CD4-positive, alpha-beta T cell treated with Interleukin-12 subunit alpha and Interleukin-12 subunit beta, for 1 hour (primary cell): ENCODE data around the gene VENTX.

Experiments used
- DNase-seq: peaks from one replicate; pipeline ENCODE4 v3.0.0-alpha.2; 2020

VENTX gene, protein sequence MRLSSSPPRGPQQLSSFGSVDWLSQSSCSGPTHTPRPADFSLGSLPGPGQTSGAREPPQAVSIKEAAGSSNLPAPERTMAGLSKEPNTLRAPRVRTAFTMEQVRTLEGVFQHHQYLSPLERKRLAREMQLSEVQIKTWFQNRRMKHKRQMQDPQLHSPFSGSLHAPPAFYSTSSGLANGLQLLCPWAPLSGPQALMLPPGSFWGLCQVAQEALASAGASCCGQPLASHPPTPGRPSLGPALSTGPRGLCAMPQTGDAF

DNA sequence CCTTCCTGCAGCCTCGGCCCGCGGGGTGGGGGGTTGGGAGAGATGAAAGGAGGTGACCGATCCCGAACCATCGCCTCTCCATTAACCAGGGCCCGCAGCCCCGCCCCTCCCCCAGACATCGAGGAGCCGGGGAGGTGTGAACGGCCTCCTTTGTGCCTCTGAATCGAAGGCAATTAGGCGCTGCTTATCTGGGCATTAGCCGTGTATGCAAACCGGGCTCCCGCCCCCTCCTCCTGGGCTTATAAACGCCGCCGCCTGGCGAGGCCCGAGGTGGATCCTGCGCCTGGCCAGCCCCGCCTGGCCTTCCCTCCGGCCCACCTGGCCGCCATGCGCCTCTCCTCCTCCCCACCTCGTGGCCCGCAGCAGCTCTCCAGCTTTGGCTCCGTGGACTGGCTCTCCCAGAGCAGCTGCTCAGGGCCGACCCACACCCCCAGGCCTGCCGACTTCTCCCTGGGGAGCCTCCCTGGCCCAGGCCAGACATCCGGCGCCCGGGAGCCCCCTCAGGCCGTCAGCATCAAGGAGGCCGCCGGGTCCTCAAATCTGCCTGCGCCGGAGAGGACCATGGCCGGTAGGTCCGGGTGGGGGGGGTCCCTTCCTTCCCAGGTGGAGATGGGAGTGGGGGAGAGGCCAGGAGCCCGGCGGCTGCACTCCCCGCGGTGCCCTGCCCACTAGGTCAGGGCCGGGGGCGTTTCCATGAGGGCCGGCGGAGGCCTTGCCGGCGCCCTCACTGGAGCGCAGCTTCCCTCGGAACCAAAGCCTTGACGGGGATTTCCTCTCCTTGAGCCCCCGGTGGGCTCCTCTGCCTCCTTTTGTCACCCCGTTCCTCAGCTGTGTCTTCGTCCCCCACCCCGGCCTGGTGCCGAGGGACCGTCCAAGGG lies at the start of gene VENTX:
TSS of gene VENTX (plus strand) at position 268 of the 878 bp plus-strand sequence. CDS start at position 328, 60 bp downstream.
- DNase-seq, result no peak

DNA sequence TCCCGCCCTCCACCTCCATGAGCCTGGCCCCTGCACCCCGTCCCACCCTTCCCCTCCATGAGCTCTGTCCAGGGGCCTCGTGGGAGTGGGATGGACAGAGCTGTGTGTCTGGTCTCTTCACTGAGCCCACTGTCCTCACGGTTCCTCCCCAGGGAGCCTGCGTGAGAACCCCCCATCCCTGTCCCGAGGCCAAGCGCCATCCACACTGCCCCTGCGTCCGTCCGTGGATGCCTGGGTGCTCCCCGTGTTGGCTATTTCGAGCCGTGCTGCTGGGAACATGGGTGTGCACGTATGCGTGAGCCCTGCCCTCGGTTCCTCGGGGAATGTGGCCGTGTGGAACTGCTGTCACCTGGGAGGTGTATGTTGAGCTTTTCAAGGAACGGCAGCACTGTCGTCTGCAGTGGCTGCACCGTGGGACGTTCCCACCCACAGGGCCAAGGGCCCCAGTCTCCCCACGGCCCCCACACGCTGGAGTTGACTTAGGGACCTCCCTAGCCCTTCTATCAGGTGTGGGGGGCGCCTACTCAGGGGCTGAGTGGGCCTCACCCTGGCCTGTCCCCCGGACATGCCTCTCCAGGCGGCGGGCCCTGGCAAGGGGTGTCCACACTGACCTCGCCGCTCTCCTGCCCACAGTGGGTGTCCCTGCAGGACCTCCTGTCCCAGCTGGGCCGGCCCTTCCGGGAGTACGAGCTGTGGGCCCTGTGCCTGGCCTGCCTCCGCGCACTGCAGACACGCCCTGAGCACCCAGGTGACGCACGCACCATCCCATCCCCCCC lies 49.6 kb upstream of the VENTX start:
- DNase-seq, result no peak

- no peak for DNase-seq
Observed at GRCh38 chr10:133189256-133189655, 48.4 kb upstream of the VENTX start.

GRCh38 chr10:133189726-133190125 lies 47.9 kb upstream of the VENTX start:
- no peak for DNase-seq

DNA sequence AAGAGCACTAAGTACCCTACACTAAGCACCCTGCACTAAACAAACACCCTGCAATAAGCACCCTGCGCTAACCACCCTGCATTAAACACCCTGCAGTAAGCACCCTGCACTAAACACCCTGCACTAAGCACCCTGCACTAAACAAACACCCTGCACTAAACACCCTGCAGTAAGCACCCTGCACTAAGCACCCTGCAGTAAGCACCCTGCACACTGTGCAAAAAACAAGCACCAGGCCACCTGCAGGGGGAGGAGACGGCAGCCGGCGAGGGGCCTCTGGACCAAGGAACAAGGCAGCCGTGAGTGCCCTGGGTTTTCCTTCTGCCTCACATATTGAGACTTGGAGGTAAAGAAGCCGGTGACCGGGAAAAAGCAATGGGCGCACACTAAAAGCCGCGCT lies 47.4 kb upstream of the VENTX start:
- DNase-seq, result no peak

DNA sequence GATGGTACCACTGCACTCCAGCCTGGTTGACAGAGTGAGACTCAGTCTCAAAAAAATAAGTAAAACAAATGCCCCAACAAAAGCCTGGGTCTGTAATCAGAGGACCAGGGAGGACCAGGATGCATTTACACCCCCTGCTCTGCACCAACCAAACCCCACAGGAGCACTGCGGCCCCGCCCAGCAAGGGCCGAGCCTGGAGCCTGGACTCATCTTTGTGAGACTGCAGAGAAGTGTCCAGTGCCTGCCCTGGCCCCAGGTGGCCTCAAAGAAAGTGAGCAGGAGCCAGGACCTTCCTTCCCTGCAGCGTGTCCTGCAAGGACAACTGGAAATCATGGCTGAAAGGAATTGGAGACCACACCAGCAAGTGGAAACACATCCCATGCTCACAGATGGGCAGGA lies 46.0 kb upstream of the VENTX start:
- no peak for DNase-seq

- DNase-seq, result no peak
Observed at GRCh38 chr10:133194151-133194550, 43.5 kb upstream of the VENTX start.

DNA sequence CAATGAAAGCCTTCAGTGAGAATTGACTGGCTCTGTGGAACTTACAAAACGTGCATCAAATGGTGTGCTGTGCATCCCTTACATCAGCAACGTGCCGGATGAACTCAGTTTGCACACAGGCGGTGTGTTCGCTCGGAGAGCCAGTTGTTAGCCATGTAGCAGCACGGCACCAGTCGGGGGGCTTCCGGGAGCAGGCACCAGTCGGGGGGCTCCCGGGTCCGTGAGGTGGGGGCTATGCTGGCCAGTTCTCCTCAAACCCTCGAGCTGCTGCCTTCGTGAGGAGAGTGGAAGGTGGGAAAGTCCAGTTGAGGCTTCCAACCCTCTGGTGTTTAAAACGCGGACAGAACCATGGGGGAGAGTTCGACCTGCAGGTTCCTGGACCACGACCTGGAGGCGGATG lies 42.6 kb upstream of the VENTX start:
- no peak for DNase-seq

GRCh38 chr10:133195611-133196010 lies 42.0 kb upstream of the VENTX start:
- DNase-seq, result no peak

DNA sequence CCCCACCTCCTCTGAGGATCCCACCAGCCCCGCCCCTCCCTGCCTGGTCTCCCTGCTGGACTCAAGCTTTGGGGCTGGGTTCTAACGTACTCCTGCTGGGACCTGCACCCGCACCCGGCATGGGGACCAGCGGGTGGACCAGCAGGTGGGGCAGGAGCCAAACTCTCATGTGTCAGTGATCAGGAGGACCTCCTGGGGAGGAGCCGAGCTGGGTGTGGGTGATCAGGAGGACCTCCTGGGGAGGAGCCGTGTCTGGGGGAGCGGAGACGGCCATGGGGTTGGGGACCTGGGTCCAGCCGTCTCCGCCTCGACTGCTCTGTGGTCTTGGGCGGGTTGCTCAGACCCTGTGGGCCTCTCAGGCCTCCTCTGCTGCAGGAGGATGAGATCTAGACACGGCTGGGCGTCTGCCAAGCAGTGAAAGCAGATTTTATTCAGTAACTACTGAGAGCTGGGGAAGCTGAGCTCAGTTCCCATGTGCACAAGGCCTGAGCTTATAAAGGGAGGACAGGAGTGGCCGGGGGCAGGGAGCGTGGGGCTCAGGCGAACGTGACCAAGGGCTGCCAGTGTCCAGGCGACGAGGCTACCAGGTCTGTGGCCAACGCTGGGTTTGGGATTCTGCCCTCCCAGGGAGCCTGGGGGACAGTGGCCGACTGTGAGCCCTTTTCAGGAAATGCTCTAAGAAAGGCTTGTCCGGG lies 41.3 kb upstream of the VENTX start:
- DNase-seq, result no peak

DNA sequence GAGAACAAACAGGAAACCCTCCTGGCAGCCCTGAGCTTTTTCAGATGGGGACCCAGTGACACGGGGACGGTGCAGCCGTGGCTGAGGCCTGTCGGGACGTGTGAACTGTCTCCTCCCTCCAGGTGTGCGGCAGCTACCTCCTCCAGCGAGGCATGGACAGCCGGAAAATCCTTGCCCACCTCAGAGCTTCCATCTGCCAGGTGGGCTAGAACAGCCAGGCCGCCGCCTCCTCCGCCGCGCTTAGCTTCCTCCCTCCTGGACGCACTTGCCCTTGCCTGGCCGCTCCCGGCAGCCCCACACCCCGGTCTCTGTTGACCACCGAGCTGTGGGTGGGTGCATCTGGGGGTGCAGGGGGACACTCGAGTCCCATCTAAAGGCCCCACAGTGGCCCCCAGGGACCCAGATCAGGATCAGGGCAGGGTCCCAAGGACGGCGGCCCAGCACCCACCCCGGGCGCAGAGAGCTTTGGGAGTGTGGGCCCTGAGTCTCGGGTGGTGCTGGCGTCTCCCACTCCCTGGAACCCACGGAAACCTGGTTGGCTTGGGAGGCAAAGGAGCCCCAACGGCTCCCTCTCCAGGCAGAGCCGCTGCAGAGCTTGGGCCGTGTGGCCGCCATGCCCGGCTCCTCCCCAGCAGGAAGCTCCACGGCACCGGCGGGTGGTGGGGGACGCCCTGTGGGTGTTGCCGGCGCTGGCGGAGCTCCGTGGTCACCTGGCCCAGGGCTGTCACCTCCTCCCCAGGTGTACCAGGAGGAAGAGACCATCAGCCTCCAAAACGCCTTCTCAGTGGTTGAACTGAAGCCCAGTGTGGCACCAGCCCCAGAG lies 40.5 kb upstream of the VENTX start:
- DNase-seq, result no peak

- DNase-seq, result no peak
Observed at GRCh38 chr10:133197786-133198185, 39.9 kb upstream of the VENTX start.

DNA sequence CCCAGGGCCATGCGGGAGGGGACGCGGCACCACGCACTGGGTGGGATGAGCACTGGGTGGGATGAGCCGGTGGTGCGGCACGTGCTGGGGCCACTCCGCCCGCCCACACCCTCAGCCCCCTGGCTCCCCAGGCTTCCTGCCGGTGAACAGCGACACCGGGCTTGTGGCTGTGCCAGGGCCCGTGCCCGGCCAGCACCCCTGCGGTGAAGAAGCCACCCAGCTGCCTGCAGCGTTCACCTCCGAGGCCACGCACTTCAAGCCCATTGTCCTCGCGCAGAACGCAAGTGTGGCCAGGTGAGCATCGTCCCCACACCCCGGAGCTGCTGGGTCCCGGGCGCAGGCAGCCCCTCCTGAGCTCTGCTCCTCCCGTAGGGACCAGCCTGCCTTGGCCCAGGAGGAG lies 39.4 kb upstream of the VENTX start:
- no peak for DNase-seq

DNA sequence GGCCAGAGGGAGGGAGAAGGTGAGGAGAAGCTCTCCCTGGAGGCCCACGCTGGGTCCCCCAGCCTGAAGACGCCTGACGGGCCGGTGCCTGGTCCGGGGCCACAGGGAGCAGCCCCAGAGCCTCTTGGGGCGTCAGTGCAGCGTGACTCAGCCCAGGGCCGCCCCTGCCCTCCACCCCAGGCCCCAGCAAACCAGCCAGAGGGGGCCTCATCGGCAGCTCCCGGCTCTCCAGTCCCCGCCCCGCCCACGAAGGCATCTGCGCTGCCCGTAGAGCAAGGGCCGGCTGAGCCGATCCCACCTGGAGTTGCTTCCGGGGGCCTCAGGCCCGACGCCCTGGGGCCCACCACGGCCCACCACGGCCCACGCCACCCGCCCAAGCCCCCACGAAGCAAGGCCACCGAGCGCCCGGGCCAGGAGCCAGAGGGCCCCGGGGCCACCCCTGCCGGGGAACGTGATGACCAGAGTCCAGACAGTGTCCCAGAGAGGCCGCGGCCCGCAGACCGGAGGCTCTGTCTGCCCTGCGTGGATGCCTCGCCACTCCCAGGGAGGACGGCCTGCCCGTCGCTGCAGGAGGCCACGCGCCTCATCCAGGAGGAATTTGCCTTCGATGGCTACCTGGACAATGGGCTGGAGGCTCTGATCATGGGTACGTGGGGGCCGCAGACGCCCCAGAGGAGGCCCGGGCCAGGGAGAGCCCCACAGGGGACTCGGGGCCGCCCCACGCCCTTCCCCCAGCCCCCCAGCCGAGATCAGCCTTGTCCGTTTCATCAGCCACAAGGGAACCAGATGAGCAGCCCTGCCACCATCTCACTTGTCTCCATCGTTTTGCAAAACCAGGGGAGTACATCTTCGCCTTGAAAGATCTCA lies 38.8 kb upstream of the VENTX start:
- no peak for DNase-seq

DNA sequence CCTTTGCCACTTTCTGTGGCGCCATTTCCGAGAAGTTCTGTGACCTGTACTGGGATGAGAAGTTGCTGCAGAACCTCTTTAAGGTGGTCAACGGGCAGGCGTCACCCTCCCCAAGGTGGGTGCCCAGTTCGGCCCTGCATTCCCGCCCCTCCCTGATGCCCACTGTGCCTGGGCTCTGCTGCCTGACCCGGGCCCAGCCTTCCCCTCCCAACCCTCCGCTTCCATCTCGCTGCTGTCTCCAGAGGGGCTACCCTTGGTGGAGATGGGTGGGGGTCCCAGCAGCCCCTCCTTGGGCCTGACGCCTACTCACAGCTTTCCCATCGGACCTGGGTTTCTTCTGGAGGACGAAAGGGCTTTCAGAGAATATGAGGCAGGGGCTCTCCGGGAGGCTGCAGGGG lies 38.2 kb upstream of the VENTX start:
- no peak for DNase-seq

- no peak for DNase-seq
Observed at GRCh38 chr10:133199992-133200611, 37.6 kb upstream of the VENTX start.

DNA sequence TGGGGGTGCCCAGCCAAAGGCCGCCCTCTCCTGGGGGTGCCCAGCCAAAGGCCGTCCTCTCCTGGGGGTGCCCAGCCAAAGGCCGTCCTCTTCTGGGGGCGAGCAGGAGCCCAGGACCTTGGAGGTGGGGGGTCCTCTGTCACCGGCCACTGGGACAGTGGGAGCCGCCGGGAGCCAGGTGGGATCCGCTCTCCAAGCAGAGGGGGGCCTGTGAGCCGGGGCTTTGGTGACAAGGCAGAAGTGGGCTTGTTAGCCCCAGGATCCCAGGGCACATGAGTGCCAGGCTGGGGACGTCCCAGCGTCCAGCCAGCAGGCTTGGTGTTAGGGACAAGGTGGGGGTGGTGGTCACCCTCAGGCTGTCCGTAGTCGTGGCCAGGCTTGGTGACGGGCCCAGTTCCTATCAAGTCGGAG lies 37.0 kb upstream of the VENTX start:
- DNase-seq, result no peak

DNA sequence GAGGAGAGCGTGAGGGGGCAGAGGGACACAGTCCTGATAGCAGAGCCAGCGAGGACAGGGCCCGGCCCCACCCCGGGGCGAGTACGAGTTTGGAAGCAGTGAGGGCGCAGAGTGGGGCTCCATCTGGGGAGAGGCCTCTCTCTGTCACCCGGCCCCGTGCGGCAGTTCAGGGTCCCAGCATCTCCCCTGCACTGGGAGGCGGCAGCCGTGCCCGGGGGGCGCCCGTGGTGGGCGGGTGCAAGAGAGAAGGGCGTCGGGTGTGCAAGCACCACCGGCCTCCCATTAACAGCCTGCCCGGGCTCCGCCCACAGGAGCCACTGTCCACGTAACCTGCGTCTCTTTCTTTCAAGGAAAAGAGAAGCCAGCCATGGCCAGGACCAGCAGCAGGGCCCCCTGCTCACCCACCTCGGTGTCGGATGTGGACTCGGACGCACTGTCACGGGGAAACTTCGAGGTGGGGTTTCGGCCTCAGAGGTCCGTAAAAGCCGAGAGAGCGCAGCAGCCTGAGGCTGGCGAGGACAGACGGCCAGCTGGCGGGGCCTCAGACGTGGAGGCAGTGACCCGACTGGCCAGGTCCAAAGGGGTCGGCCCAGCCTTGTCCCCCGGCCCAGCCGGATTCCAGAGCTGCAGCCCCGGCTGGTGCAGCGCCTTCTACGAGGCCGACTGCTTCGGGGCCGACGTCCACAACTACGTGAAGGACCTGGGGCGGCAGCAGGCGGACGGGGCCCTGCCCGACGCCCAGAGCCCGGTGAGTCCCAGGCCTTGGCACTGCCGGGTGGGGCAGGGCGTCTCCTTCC lies 36.3 kb upstream of the VENTX start:
- no peak for DNase-seq

DNA sequence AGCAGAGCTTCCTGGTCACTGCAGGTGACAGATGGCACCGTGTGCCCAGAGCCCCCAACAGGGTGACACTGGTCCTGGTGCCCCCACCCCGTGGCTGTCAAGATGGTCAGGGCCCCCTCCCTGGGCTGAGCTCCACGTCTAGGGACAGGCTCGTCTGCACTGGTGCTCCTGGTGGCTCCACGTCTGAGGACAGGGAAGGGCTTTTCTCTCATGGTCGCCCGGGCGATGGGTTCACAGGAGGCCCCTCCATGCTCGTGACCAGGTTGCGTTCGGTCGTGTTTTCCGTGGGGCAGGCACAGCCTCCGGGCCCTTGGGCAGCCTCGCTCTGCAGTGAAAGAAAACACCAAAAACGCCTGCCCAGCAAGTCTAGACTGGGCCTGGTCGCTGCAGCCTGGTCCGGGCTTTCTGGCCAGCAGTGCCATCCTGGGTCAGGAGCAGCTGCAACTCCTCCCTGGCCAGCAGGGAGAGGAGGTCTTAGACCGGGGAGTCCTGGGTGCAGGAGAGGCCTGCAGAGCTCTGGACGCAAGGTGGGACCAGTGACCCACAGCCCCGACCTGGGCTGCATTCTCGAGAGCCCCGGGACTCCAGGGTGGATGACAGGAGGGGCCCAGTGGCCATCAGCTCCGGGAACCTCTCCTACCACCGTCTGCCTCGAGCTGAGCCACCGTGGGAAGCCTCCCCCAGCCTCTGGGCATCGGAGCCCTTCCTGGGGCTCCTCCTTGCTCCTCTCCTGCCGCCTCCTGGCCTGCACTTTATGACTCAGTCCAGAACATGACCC lies 35.5 kb upstream of the VENTX start:
- no peak for DNase-seq
